IMR-90 (cell line): ENCODE data around the gene RIMOC1. TPM values are rescaled to one million over a fixed set of nuclear protein-coding genes. Genes with fewer than 3 reads are reported as not detected.

Experiments used
- ATAC-seq: fragments of 200-7000 bp; cut with Tn5 transposase; 2 replicates; pipeline ENCODE4 v1.9.1; 2020; ENCODE audit warnings: low read depth, mild to moderate bottlenecking, moderate library complexity
- BruUV-seq: library from RNA; stranded (reverse); fragments of 400-500 nt; replicated peaks from 2 replicates; lab custom pipeline; 2021; lab: Mats Ljungman, UMichigan
- CTCF ChIA-PET: fragments of 300-600 bp; formaldehyde crosslinking; extraction: SDS; loops from one replicate; lab custom pipeline; 2021; ENCODE audit warnings: antibody characterized with exemption; lab: Yijun Ruan, JAX
- POLR2A ChIA-PET: fragments of 300-600 bp; sonication (Branson Sonifier 250); formaldehyde crosslinking; loops from one replicate; lab custom pipeline; 2022; ENCODE audit warnings: antibody characterized with exemption; ENCODE audit not compliant: unreplicated experiment; lab: Charles Lee
- DNase-seq: peaks from one replicate; pipeline ENCODE4 v3.0.0; 2013
- H2AFZ ChIP-seq: replicated peaks from 2 replicates; pipeline ENCODE3; 2013; ENCODE audit warnings: low read length, mild to moderate bottlenecking; ENCODE audit not compliant: poor library complexity
- H2AK5ac ChIP-seq: 2 replicates; pipeline ENCODE4 v1.6.1; 2013; ENCODE audit warnings: low read depth, low read length, inconsistent platforms
- H2AK9ac ChIP-seq: replicated peaks from 2 replicates; pipeline ENCODE3; 2013; ENCODE audit warnings: mild to moderate bottlenecking, low read depth, low read length, moderate library complexity; ENCODE audit not compliant: poor library complexity
- H2BK120ac ChIP-seq: 2 replicates; pipeline ENCODE4 v1.6.1; 2013; ENCODE audit warnings: low read depth, low read length, inconsistent platforms
- H2BK15ac ChIP-seq: 3 replicates; pipeline ENCODE4 v1.6.1; 2013; ENCODE audit warnings: low read depth, low read length, inconsistent platforms
- H2BK20ac ChIP-seq: 2 replicates; pipeline ENCODE4 v1.6.1; 2013; ENCODE audit warnings: low read depth, mild to moderate bottlenecking, inconsistent platforms, low read length, moderate library complexity
- H2BK5ac ChIP-seq: 2 replicates; pipeline ENCODE4 v1.6.1; 2013; ENCODE audit warnings: mild to moderate bottlenecking, low read depth, low read length, inconsistent platforms; ENCODE audit not compliant: poor library complexity, severe bottlenecking
- H3K14ac ChIP-seq: replicated peaks from 2 replicates; pipeline ENCODE4 v1.6.1; 2013; ENCODE audit warnings: low read depth, low read length, inconsistent platforms
- H3K18ac ChIP-seq: 2 replicates; pipeline ENCODE4 v1.6.1; 2013; ENCODE audit warnings: low read depth, low read length, control low read depth
- H3K23ac ChIP-seq: 2 replicates; pipeline ENCODE4 v1.6.1; 2013; ENCODE audit warnings: low read depth, low read length, inconsistent platforms
- H3K27ac ChIP-seq: 2 replicates; pipeline ENCODE4 v1.5.1; 2013; ENCODE audit warnings: mild to moderate bottlenecking, control low read depth, low read length; ENCODE audit not compliant: insufficient read depth
- H3K27me3 ChIP-seq: 2 replicates; pipeline ENCODE4 v1.6.1; 2013; ENCODE audit warnings: low read length; ENCODE audit not compliant: control insufficient read depth, insufficient read depth
- H3K36me3 ChIP-seq: 2 replicates; pipeline ENCODE4 v1.6.1; 2013; ENCODE audit warnings: low read length, mixed read lengths; ENCODE audit not compliant: control insufficient read depth, insufficient read depth
- H3K4ac ChIP-seq: 2 replicates; pipeline ENCODE4 v1.6.1; 2013; ENCODE audit warnings: low read depth, low read length, inconsistent platforms
- H3K4me1 ChIP-seq: 2 replicates; pipeline ENCODE4 v1.6.1; 2013; ENCODE audit warnings: low read length, mixed read lengths; ENCODE audit not compliant: control insufficient read depth, insufficient read depth
- H3K4me2 ChIP-seq: 2 replicates; pipeline ENCODE4 v1.6.1; 2013; ENCODE audit warnings: low read depth, mild to moderate bottlenecking, control low read depth, low read length, moderate library complexity
- H3K4me3 ChIP-seq: 2 replicates; pipeline ENCODE4 v1.5.1; 2013; ENCODE audit warnings: low read depth, mild to moderate bottlenecking, control low read depth, low read length, moderate library complexity; ENCODE audit not compliant: insufficient read depth
- H3K56ac ChIP-seq: 2 replicates; pipeline ENCODE4 v1.6.1; 2013; ENCODE audit warnings: low read length, inconsistent platforms; ENCODE audit not compliant: insufficient read depth; ENCODE audit errors: extremely low read depth
- H3K79me1 ChIP-seq, 2 experiments: 2 replicates each; pipeline ENCODE4 v1.6.1; 2013; ENCODE audit warnings: low read length in 2 of 2, inconsistent platforms in 1 of 2, low read depth in 1 of 2
- H3K9ac ChIP-seq: 2 replicates; pipeline ENCODE4 v1.6.1; 2013; ENCODE audit warnings: low read depth, low read length, control low read depth
- H3K9me1 ChIP-seq: 2 replicates; pipeline ENCODE4 v1.6.1; 2013; ENCODE audit warnings: low read length, inconsistent platforms; ENCODE audit not compliant: insufficient read depth
- H3K9me3 ChIP-seq: 2 replicates; pipeline ENCODE4 v1.6.1; 2013; ENCODE audit warnings: low read length; ENCODE audit not compliant: control insufficient read depth, insufficient read depth
- H4K20me1 ChIP-seq: 2 replicates; pipeline ENCODE4 v1.6.1; 2013; ENCODE audit warnings: low read length, inconsistent platforms; ENCODE audit not compliant: insufficient read depth
- H4K5ac ChIP-seq: 2 replicates; pipeline ENCODE4 v1.6.1; 2013; ENCODE audit warnings: mild to moderate bottlenecking, low read depth, low read length, control low read depth
- H4K8ac ChIP-seq, 2 experiments: 2 replicates each; pipeline ENCODE4 v1.6.1; 2013; ENCODE audit warnings: low read depth in 2 of 2, low read length in 2 of 2, control low read depth in 1 of 2, inconsistent platforms in 1 of 2
- H4K91ac ChIP-seq: 2 replicates; pipeline ENCODE4 v1.6.1; 2013; ENCODE audit warnings: low read depth, low read length, inconsistent platforms; ENCODE audit not compliant: insufficient read depth
- MAFK ChIP-seq: IDR thresholded peaks from 2 replicates; pipeline ENCODE4 v1.6.1; 2012; ENCODE audit warnings: low read depth, low read length, improper control_type of control experiment
- WGBS, 2 experiments: methylation state at CpG; one replicate each; pipeline versions ENCODE4 v1.1.5 to v1.1.7; 2013; ENCODE audit warnings: missing lambda C conversion rate in 2 of 2; ENCODE audit not compliant: insufficient read length in 1 of 2; ENCODE audit errors: extremely low coverage in 2 of 2; 5-methylcytosine and 5-hydroxymethylcytosine counted together
- dilution Hi-C: fragments of 300-500 bp; cut with HindIII; formaldehyde crosslinking; loops from one replicate; pipeline ENCODE4 v1.14.3; 2018; ENCODE audit warnings: low sequenced_read_pairs; ENCODE audit not compliant: unreplicated experiment
- in situ Hi-C: fragments of 300-500 bp; cut with MboI; formaldehyde crosslinking; loops from 3 replicates; pipeline ENCODE4 v1.14.3; 2019; ENCODE audit warnings: low sequenced_read_pairs, inconsistent platforms, mixed read lengths
- intact Hi-C: fragments of 100-400 bp; cut with micrococcal nuclease; formaldehyde crosslinking; loops from 2 replicates; pipeline ENCODE4 v1.10.0; 2022
- polyA plus RNA-seq, 3 experiments: library from polyadenylated mRNA; depleted of rRNA; stranded (reverse); fragments of >200 nt; gene quantifications; 2 replicates each; pipeline ENCODE4 v1.2.3, GENCODE V29; 2012; ENCODE audit warnings: low replicate concordance in 1 of 3
- total RNA-seq: library from RNA; depleted of rRNA; stranded (reverse); fragments of >200 nt; gene quantifications from 2 replicates; pipeline ENCODE4 v1.2.3, GENCODE V29; 2012

RIMOC1 gene
- total and polyA plus RNA-seq, 2 of the 4 experiments (the other 2 are of a cell fraction) = 4.1 to 9.0 TPM

DNA sequence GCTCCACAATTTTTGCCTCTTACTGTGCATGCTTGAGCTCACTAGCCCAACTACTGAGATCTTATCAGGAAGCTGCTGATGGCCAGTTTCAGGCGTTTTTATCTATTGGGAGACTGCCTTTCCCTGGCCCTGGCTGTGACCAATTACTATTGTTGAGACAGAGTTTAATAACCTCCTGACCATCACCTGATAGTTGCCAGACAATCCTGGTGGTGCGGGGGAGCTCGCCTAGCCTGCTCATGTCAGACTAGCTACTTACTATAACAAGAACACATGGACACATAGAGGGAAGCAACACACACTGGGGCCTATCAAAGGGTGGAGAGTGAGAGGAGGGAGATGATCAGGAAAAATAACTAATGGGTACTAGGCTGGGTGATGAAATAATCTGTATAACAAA is 20.9 kb upstream of the RIMOC1 start:
- intact Hi-C loops (no loop called here), in situ Hi-C loops (no loop called here), dilution Hi-C loops (no loop called here)
- Histone ChIP-seq H3K23ac (no peak overlapping the region), H4K8ac (no peak overlapping the region), H3K4me1 (no peaks in the 10 kb centered on the region), H2BK15ac (no peak overlapping the region), H3K9me3 (no peaks in the 10 kb centered on the region), H3K56ac (no peak overlapping the region), H3K36me3 (no peaks in the 10 kb centered on the region), H3K27me3 (peaks cover 2% of the 10 kb centered on the region), H3K4me2 (no peak overlapping the region), H3K27ac (no peak overlapping the region), H3K9me1 (no peaks in the 10 kb centered on the region), H3K4me3 (no peak overlapping the region), H2BK120ac (no peak overlapping the region), H2AK9ac (no peak overlapping the region), H2AFZ (no peak overlapping the region), H3K79me1 (no peaks in the 10 kb centered on the region), H4K91ac (no peak overlapping the region), H4K5ac (no peak overlapping the region), H3K18ac (no peak overlapping the region), H2BK5ac (no peak overlapping the region), H4K20me1 (no peaks in the 10 kb centered on the region), H2BK20ac (no peak overlapping the region), H2AK5ac (no peak overlapping the region), H3K14ac (no peak overlapping the region), H3K4ac (no peak overlapping the region), H3K9ac (no peak overlapping the region)
- WGBS, 2 experiments = no CpG with 5 or more reads among the region's 3 CpGs
- no peak for TF ChIP-seq MAFK
- ATAC-seq (no peak), DNase-seq (no peak)
- CTCF ChIA-PET = no interaction called here
- no TSS peak for BruUV-seq
- POLR2A ChIA-PET = no interaction called here
